Smooth muscle cell (in vitro differentiated cells): ENCODE data around the gene ANO2. TPM values are rescaled to one million over a fixed set of nuclear protein-coding genes. Genes with fewer than 3 reads are reported as not detected.

Experiments
- DNase-seq: peaks from one replicate; lab custom pipeline; 2025; ENCODE audit not compliant: unreplicated experiment; lab: John Stamatoyannopoulos, UW
- H2AFZ ChIP-seq: fragments of 200-600 bp; sonication (generic); 2 replicates; pipeline ENCODE4 v1.6.0; 2016; ENCODE audit warnings: antibody characterized with exemption, low read depth, mild to moderate bottlenecking
- H3F3A ChIP-seq: fragments of 200-600 bp; sonication (generic); 2 replicates; pipeline ENCODE4 v1.6.0; 2017; ENCODE audit warnings: antibody characterized with exemption, low read depth
- H3K27ac ChIP-seq: fragments of 200-600 bp; sonication (generic); 2 replicates; pipeline ENCODE4 v1.5.1; 2016; ENCODE audit warnings: low read depth, mild to moderate bottlenecking
- H3K27me3 ChIP-seq: fragments of 200-600 bp; sonication (generic); 2 replicates; pipeline ENCODE4 v1.6.1; 2016; ENCODE audit warnings: low read depth, mild to moderate bottlenecking
- H3K36me3 ChIP-seq: fragments of 200-600 bp; sonication (generic); 2 replicates; pipeline ENCODE4 v1.5.1; 2016; ENCODE audit warnings: low read depth
- H3K4me1 ChIP-seq: fragments of 200-600 bp; sonication (generic); 2 replicates; pipeline ENCODE4 v1.5.1; 2016; ENCODE audit warnings: low read depth
- H3K4me2 ChIP-seq: fragments of 200-600 bp; sonication (generic); 2 replicates; pipeline ENCODE4 v1.6.0; 2016; ENCODE audit warnings: mild to moderate bottlenecking
- H3K4me3 ChIP-seq: fragments of 200-600 bp; sonication (generic); 2 replicates; pipeline ENCODE4 v1.5.1; 2016; ENCODE audit warnings: mild to moderate bottlenecking
- H3K79me2 ChIP-seq: fragments of 200-600 bp; sonication (generic); 2 replicates; pipeline ENCODE4 v1.6.0; 2016; ENCODE audit warnings: low read depth, mild to moderate bottlenecking
- H3K9ac ChIP-seq: fragments of 200-600 bp; sonication (generic); 2 replicates; pipeline ENCODE4 v1.6.0; 2016; ENCODE audit warnings: low read depth
- H3K9me3 ChIP-seq: fragments of 200-600 bp; sonication (generic); replicated peaks from 2 replicates; pipeline ENCODE4 v1.5.1; 2016; ENCODE audit warnings: low read depth
- H4K20me1 ChIP-seq: fragments of 200-600 bp; sonication (generic); 2 replicates; pipeline ENCODE4 v1.6.0; 2016; ENCODE audit warnings: low read depth
- WGBS: methylation state at CpG from one replicate; pipeline ENCODE4 v1.1.7; 2016; ENCODE audit warnings: low lambda C conversion rate; 5-methylcytosine and 5-hydroxymethylcytosine counted together
- polyA plus RNA-seq: library from polyadenylated mRNA; unstranded; fragments of >200 nt; fragmentation: Nextera tagmentation; extraction: Ambion mirVana; gene quantifications from 2 replicates; pipeline ENCODE4 v1.2.1, GENCODE V29; 2016
- total RNA-seq: library from RNA; depleted of rRNA; stranded (reverse); fragments of >200 nt; gene quantifications from 2 replicates; pipeline ENCODE4 v1.2.3, GENCODE V29; 2014
- TF ChIP-seq, protein P1 (sequence below): fragments of 200-600 bp; sonication (generic); IDR thresholded peaks from 2 replicates; pipeline ENCODE4 v1.5.1; 2017; ENCODE audit warnings: borderline replicate concordance, mild to moderate bottlenecking, antibody characterized with exemption; ENCODE audit not compliant: insufficient read depth, poor library complexity, severe bottlenecking

The ANO2 gene
- total and polyA plus RNA-seq, 2 experiments from 2014 or later: 0.18 TPM; not detected in 1

GRCh38 chr12:5593998-5594397, 351.1 kb downstream of the ANO2 start:
- Histone ChIP-seq H3K36me3 (no peaks in the 10 kb centered on the region), H4K20me1 (no peaks in the 10 kb centered on the region), H3K27me3 (no peaks in the 10 kb centered on the region), H3K27ac (no peak overlapping the region), H3K9me3 (no peaks in the 10 kb centered on the region), H3K4me2 (no peak overlapping the region), H2AFZ (no peak overlapping the region), H3K4me1 (peaks cover 3% of the 10 kb centered on the region), H3F3A (no peaks in the 10 kb centered on the region), H3K4me3 (no peak overlapping the region), H3K79me2 (no peaks in the 10 kb centered on the region), H3K9ac (no peak overlapping the region)
- DNase-seq: no peak
- TF ChIP-seq, protein P1, sequence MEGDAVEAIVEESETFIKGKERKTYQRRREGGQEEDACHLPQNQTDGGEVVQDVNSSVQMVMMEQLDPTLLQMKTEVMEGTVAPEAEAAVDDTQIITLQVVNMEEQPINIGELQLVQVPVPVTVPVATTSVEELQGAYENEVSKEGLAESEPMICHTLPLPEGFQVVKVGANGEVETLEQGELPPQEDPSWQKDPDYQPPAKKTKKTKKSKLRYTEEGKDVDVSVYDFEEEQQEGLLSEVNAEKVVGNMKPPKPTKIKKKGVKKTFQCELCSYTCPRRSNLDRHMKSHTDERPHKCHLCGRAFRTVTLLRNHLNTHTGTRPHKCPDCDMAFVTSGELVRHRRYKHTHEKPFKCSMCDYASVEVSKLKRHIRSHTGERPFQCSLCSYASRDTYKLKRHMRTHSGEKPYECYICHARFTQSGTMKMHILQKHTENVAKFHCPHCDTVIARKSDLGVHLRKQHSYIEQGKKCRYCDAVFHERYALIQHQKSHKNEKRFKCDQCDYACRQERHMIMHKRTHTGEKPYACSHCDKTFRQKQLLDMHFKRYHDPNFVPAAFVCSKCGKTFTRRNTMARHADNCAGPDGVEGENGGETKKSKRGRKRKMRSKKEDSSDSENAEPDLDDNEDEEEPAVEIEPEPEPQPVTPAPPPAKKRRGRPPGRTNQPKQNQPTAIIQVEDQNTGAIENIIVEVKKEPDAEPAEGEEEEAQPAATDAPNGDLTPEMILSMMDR: no peak

DNA sequence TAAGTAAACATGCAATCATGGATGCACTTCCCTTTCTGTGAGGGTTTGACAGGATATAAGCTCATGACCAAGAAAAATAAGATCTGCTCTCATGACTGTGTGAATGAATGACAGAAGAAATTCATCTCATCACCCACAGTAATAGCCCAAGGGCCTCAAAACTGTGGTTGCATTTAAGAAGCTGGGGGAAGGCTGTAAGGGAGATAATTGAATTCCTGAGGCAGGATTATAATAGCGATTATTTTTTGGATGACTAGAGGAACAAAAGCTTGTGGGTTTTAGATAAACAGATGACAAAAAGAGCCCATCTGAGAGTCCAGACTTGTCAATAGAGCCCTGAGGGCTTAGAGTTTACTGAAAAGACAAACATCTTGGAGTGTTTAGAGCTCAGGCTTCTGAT, 352.0 kb downstream of the ANO2 start:
- WGBS: 68% methylated on average over 1 of the region's 1 CpG
- H3K27ac ChIP-seq: no peak overlapping the region
- H3K36me3 ChIP-seq: no peaks in the 10 kb centered on the region
- no peaks in the 10 kb centered on the region for H3K27me3 ChIP-seq
- no peak overlapping the region for H3K4me2 ChIP-seq
- no peak overlapping the region for H2AFZ ChIP-seq
- no peak for DNase-seq
- no peaks in the 10 kb centered on the region for H3K9me3 ChIP-seq
- TF ChIP-seq, protein P1: no peak
- no peak overlapping the region for H3K9ac ChIP-seq
- H3K4me1 ChIP-seq: peaks cover 12% of the 10 kb centered on the region
- no peaks in the 10 kb centered on the region for H4K20me1 ChIP-seq
- H3K4me3 ChIP-seq: no peak overlapping the region
- no peaks in the 10 kb centered on the region for H3F3A ChIP-seq
- no peaks in the 10 kb centered on the region for H3K79me2 ChIP-seq

- no peak for DNase-seq
- Histone ChIP-seq H3K36me3 (no peaks in the 10 kb centered on the region), H3K79me2 (no peaks in the 10 kb centered on the region), H4K20me1 (no peaks in the 10 kb centered on the region), H3K9ac (no peak overlapping the region), H3K27me3 (no peaks in the 10 kb centered on the region), H3K27ac (no peak overlapping the region), H3K4me2 (no peak overlapping the region), H2AFZ (no peak overlapping the region), H3F3A (no peaks in the 10 kb centered on the region), H3K4me3 (no peak overlapping the region), H3K9me3 (no peaks in the 10 kb centered on the region), H3K4me1 (peaks cover 20% of the 10 kb centered on the region)
- TF ChIP-seq, protein P1: no peak
- 33% methylated on average over 8 of the region's 8 CpGs for WGBS
These were observed 352.7 kb downstream of the ANO2 start for GRCh38 chr12:5592310-5592709.

- TF ChIP-seq, protein P1: no peak
- Histone ChIP-seq H3K27ac (no peak overlapping the region), H4K20me1 (no peaks in the 10 kb centered on the region), H3K9ac (no peak overlapping the region), H3K4me3 (no peak overlapping the region), H3K4me1 (peaks cover 33% of the 10 kb centered on the region), H2AFZ (no peak overlapping the region), H3K9me3 (no peaks in the 10 kb centered on the region), H3K4me2 (no peak overlapping the region), H3K27me3 (no peaks in the 10 kb centered on the region), H3K79me2 (no peaks in the 10 kb centered on the region), H3K36me3 (no peaks in the 10 kb centered on the region), H3F3A (no peaks in the 10 kb centered on the region)
- no peak for DNase-seq
- WGBS: 89% methylated on average over 8 of the region's 8 CpGs
These were observed 354.7 kb downstream of the ANO2 start for GRCh38 chr12:5590316-5590715.
